Endothelial cell (in vitro differentiated cells): ENCODE data around the gene HIVEP1. TPM values are rescaled to one million over a fixed set of nuclear protein-coding genes. Genes with fewer than 3 reads are reported as not detected.

ENCODE experiments used
- DNase-seq: peaks from one replicate; pipeline ENCODE4 v3.0.0; 2021; ENCODE audit warnings: low spot score
- H3K27ac Mint-ChIP-seq: one replicate; pipeline ENCODE4 v1.8.0; 2021; ENCODE audit warnings: mixed read lengths, inconsistent platforms; ENCODE audit not compliant: unreplicated experiment
- H3K27me3 Mint-ChIP-seq: one replicate; pipeline ENCODE4 v1.8.0; 2021; ENCODE audit warnings: mild to moderate bottlenecking, moderate library complexity, mixed read lengths, inconsistent platforms; ENCODE audit not compliant: unreplicated experiment
- H3K36me3 Mint-ChIP-seq: one replicate; pipeline ENCODE4 v1.8.0; 2021; ENCODE audit warnings: mild to moderate bottlenecking, low read depth, mixed read lengths, inconsistent platforms; ENCODE audit not compliant: unreplicated experiment
- H3K4me1 Mint-ChIP-seq: one replicate; pipeline ENCODE4 v1.8.0; 2021; ENCODE audit warnings: mild to moderate bottlenecking, mixed read lengths, inconsistent platforms; ENCODE audit not compliant: unreplicated experiment
- H3K4me3 Mint-ChIP-seq: one replicate; pipeline ENCODE4 v1.8.0; 2021; ENCODE audit warnings: mild to moderate bottlenecking, mixed read lengths, inconsistent platforms; ENCODE audit not compliant: unreplicated experiment
- H3K9me3 Mint-ChIP-seq: one replicate; pipeline ENCODE4 v1.8.0; 2021; ENCODE audit warnings: mixed read lengths, inconsistent platforms; ENCODE audit not compliant: unreplicated experiment
- CTCF ChIP-seq: fragments of 200-600 bp; sonication (generic); IDR thresholded peaks from one replicate; pipeline ENCODE4 v1.5.0; 2021; ENCODE audit warnings: antibody characterized with exemption; ENCODE audit not compliant: unreplicated experiment
- total RNA-seq: library from RNA; stranded (reverse); fragmentation: NEBNext Ultra II Directional; extraction: Animal tissue kit (Norgen Biotek cat#: 25700); gene quantifications from one replicate; pipeline ENCODE4 v1.2.1, GENCODE V29; 2021; ENCODE audit not compliant: unreplicated experiment

HIVEP1 gene
- total RNA-seq, 1 donor from 2014 or later, result 19.0 TPM

- TF ChIP-seq CTCF, result no peak
- H3K4me1 Mint-ChIP-seq, result peaks cover 7% of the 10 kb centered on the region
- H3K27ac Mint-ChIP-seq, result no peak overlapping the region
- peaks cover 34% of the 10 kb centered on the region for H3K36me3 Mint-ChIP-seq
- no peaks in the 10 kb centered on the region for H3K27me3 Mint-ChIP-seq
- no peaks in the 10 kb centered on the region for H3K9me3 Mint-ChIP-seq
- peak overlapping the region; percentile 11 for H3K4me3 Mint-ChIP-seq
- no peak for DNase-seq
Measured at GRCh38 chr6:12138936-12139335, 126.8 kb downstream of the HIVEP1 start.

GRCh38 chr6:12147557-12148316 lies 135.6 kb downstream of the HIVEP1 start:
- Mint-ChIP-seq H3K4me1 (peaks cover 8% of the 10 kb centered on the region), H3K27ac (no peak overlapping the region), H3K36me3 (no peaks in the 10 kb centered on the region), H3K9me3 (no peaks in the 10 kb centered on the region), H3K27me3 (peaks cover 3% of the 10 kb centered on the region), H3K4me3 (no peak overlapping the region)
- TF ChIP-seq CTCF, result no peak
- no peak for DNase-seq

- no peaks in the 10 kb centered on the region for H3K36me3 Mint-ChIP-seq
- peaks cover 3% of the 10 kb centered on the region for H3K27me3 Mint-ChIP-seq
- no peak overlapping the region for H3K27ac Mint-ChIP-seq
- DNase-seq, result no peak
- no peak for TF ChIP-seq CTCF
- H3K4me1 Mint-ChIP-seq, result peaks cover 8% of the 10 kb centered on the region
- no peak overlapping the region for H3K4me3 Mint-ChIP-seq
- no peaks in the 10 kb centered on the region for H3K9me3 Mint-ChIP-seq
Measured at GRCh38 chr6:12148317-12148801, 136.2 kb downstream of the HIVEP1 start.

- Mint-ChIP-seq H3K9me3 (no peaks in the 10 kb centered on the region), H3K4me1 (peaks cover 8% of the 10 kb centered on the region), H3K27ac (no peak overlapping the region), H3K4me3 (no peak overlapping the region), H3K27me3 (peaks cover 3% of the 10 kb centered on the region), H3K36me3 (no peaks in the 10 kb centered on the region)
- TF ChIP-seq CTCF, result no peak
- DNase-seq, result no peak
Measured at GRCh38 chr6:12148841-12149240, 136.7 kb downstream of the HIVEP1 start.

- H3K27me3 Mint-ChIP-seq, result peaks cover 3% of the 10 kb centered on the region
Measured at GRCh38 chr6:12149944-12150510, 137.9 kb downstream of the HIVEP1 start.

More at GRCh38 chr6:12149944-12150510, 137.9 kb downstream of the HIVEP1 start:
- DNase-seq, result no peak
- Mint-ChIP-seq H3K4me1 (peaks cover 8% of the 10 kb centered on the region), H3K4me3 (no peak overlapping the region), H3K36me3 (no peaks in the 10 kb centered on the region), H3K27ac (no peak overlapping the region), H3K9me3 (no peaks in the 10 kb centered on the region)
- TF ChIP-seq CTCF, result no peak
